Gastrocnemius medialis (tissue), 4 donors: Measurements from ENCODE around the gene SNX21. TPM values are rescaled to one million over a fixed set of nuclear protein-coding genes. Genes with fewer than 3 reads are reported as not detected.
A peak's percentile ranks its signal among the peaks of the same experiment; 100 is the strongest.

Experiments
- ATAC-seq, 2 donors: fragments of 150-250 bp; one replicate each; pipeline ENCODE4 v1.9.1; 2016
- DNase-seq, 2 donors: peaks; one replicate each; pipeline ENCODE4 v3.0.0-alpha.2; 2019
- H3K27ac ChIP-seq, 4 donors: fragments of 200-600 bp; sonication (generic); 1 replicate in 1 of 4; 2 replicates in 3 of 4; pipeline ENCODE4 v1.5.1; 2016 to 2018; ENCODE audit warnings: mild to moderate bottlenecking in 2 of 4, moderate library complexity in 1 of 4
- H3K27me3 ChIP-seq, 3 donors: fragments of 200-600 bp; sonication (generic) in 2 of 3; 1 replicate in 1 of 3; 2 replicates in 2 of 3; pipeline versions ENCODE4 v1.5.1 to v1.6.0; 2016 to 2019; ENCODE audit warnings: mild to moderate bottlenecking in 1 of 3, moderate library complexity in 1 of 3
- H3K36me3 ChIP-seq, 2 donors: fragments of 200-600 bp; sonication (generic) in 1 of 2; one replicate each; pipeline ENCODE4 v1.5.1; 2017 to 2018
- H3K4me1 ChIP-seq, 2 donors: fragments of 200-600 bp; sonication (generic) in 1 of 2; one replicate each; pipeline ENCODE4 v1.5.1; 2016 to 2017; ENCODE audit warnings: mild to moderate bottlenecking in 2 of 2
- H3K4me3 ChIP-seq, 4 donors: fragments of 200-600 bp; sonication (generic) in 3 of 4; 1 replicate in 1 of 4; 2 replicates in 3 of 4; pipeline ENCODE4 v1.5.1; 2016 to 2019; ENCODE audit warnings: mild to moderate bottlenecking in 2 of 4
- H3K9me3 ChIP-seq, 3 donors: fragments of 200-600 bp; sonication (generic) in 2 of 3; 1 replicate in 1 of 3; 2 replicates in 2 of 3; pipeline ENCODE4 v1.5.1; 2016 to 2019
- POLR2A ChIP-seq, 2 donors: fragments of 450-650 bp; IDR thresholded peaks; one replicate each; pipeline ENCODE4 v1.6.1; 2017; ENCODE audit warnings: antibody characterized with exemption in 2 of 2, mild to moderate bottlenecking in 2 of 2, moderate library complexity in 2 of 2
- in situ Hi-C, 4 donors: fragments of 200-750 bp; cut with MboI; loops; one replicate each; pipeline versions ENCODE4 v1.15.0 to v1.8.0; 2017; ENCODE audit warnings: low sequenced_read_pairs in 4 of 4
- intact Hi-C: fragments of 100-400 bp; cut with DNase I; formaldehyde crosslinking; loops from one replicate; pipeline ENCODE4 v1.15.1; 2023; ENCODE audit warnings: low total_unique reads
- total RNA-seq, 4 donors: library from RNA; depleted of rRNA; stranded (reverse); fragments of >200 nt; gene quantifications; one replicate each; pipeline versions ENCODE4 v1.1.0 to v1.2.3, GENCODE V29; 2016
- TF ChIP-seq, protein P1 (sequence below), 5 experiments: fragments of 450-650 bp in 3 of 5; fragments of 200-600 bp in 2 of 5; sonication (generic) in 2 of 5; IDR thresholded peaks in 4 of 5; conservative IDR thresholded peaks in 1 of 5; 1 replicate in 4 of 5; 2 replicates in 1 of 5; pipeline ENCODE4 v1.5.1; 2016 to 2019; ENCODE audit warnings: antibody characterized with exemption in 5 of 5, mild to moderate bottlenecking in 3 of 5, moderate library complexity in 3 of 5

Gene SNX21
- total RNA-seq, 4 donors from 2014 or later, result 35.8 to 114 (median 79.0) TPM

GRCh38 chr20:45892049-45892825 lies 58.6 kb downstream of the SNX21 start:
- no peak for TF ChIP-seq POLR2A (IDR thresholded peaks at IDR 0.05)
- TF ChIP-seq, protein P1, sequence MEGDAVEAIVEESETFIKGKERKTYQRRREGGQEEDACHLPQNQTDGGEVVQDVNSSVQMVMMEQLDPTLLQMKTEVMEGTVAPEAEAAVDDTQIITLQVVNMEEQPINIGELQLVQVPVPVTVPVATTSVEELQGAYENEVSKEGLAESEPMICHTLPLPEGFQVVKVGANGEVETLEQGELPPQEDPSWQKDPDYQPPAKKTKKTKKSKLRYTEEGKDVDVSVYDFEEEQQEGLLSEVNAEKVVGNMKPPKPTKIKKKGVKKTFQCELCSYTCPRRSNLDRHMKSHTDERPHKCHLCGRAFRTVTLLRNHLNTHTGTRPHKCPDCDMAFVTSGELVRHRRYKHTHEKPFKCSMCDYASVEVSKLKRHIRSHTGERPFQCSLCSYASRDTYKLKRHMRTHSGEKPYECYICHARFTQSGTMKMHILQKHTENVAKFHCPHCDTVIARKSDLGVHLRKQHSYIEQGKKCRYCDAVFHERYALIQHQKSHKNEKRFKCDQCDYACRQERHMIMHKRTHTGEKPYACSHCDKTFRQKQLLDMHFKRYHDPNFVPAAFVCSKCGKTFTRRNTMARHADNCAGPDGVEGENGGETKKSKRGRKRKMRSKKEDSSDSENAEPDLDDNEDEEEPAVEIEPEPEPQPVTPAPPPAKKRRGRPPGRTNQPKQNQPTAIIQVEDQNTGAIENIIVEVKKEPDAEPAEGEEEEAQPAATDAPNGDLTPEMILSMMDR (IDR thresholded peaks at IDR 0.05 in 4 of 5, conservative IDR thresholded peaks at IDR 0.05 in 1 of 5), result no peak
- DNase-seq (no peak), ATAC-seq (no peak)
- Histone ChIP-seq H3K4me3 (peak overlapping the region; percentile 76 to 96 (median 88)), H3K27ac (peak overlapping the region in 3 of 4 donors; percentile 87 to 97 (median 94)), H3K27me3 (no peaks in the 10 kb centered on the region), H3K36me3 (peaks cover 0 to 53% of the 10 kb centered on the region in 2 donors), H3K9me3 (no peaks in the 10 kb centered on the region), H3K4me1 (peaks cover 22 to 26% of the 10 kb centered on the region in 2 donors)
- in situ Hi-C loops (no loop called here), intact Hi-C loops (no loop called here)

Other genes starting within 250 kb of the SNX21 start
- gene WFDC10A, start 204.1 kb upstream of the SNX21 start, total RNA-seq, result not detected
- not detected for gene WFDC9, start 202.5 kb upstream of the SNX21 start, total RNA-seq
- gene WFDC11, start 163.6 kb upstream of the SNX21 start, total RNA-seq, result not detected
- gene WFDC13, start 131.8 kb upstream of the SNX21 start, total RNA-seq, result not detected
- gene WFDC10B, start 128.8 kb upstream of the SNX21 start, total RNA-seq, result not detected
- not detected for gene SPINT4, start 111.5 kb upstream of the SNX21 start, total RNA-seq
- not detected for gene WFDC3, start 41.9 kb upstream of the SNX21 start, total RNA-seq
- gene DNTTIP1, start 41.8 kb upstream of the SNX21 start, total RNA-seq, result 10 to 100 TPM; 26.1 to 41.9 (median 36.4) TPM
- gene UBE2C, start 21.2 kb upstream of the SNX21 start, total RNA-seq, result under 1 TPM in 1 of 4 donors, not detected in 3; 0.84 TPM
- gene TNNC2, start 6.5 kb upstream of the SNX21 start, total RNA-seq, result 1,000 to 10,000 TPM; 2,919 to 3,968 (median 3,006) TPM
- gene ACOT8, start 23.6 kb downstream of the SNX21 start, total RNA-seq, result 10 to 100 TPM; 32.3 to 66.2 (median 41.4) TPM
- gene ZSWIM3, start 23.8 kb downstream of the SNX21 start, total RNA-seq, result 1 to 10 TPM; 1.3 to 3.3 (median 2.1) TPM
- 1 to 10 TPM; 5.7 to 8.5 (median 6.9) TPM for gene ZSWIM1, start 47.4 kb downstream of the SNX21 start, total RNA-seq
- gene SPATA25, start 53.8 kb downstream of the SNX21 start, total RNA-seq, result 1 to 10 TPM in 2 of 4 donors, under 1 TPM in 1, not detected in 1; 0.71 to 4.1 (median 1.8) TPM
- 10 to 100 TPM in 2 of 4 donors, 1 to 10 TPM in 2; 4.9 to 24.1 (median 10.2) TPM for gene NEURL2, start 57.4 kb downstream of the SNX21 start, total RNA-seq
- 10 to 100 TPM; 21.9 to 59.2 (median 46.2) TPM for gene CTSA, start 57.5 kb downstream of the SNX21 start, total RNA-seq
- 10 to 100 TPM; 22.2 to 77.3 (median 37.3) TPM for gene PLTP, start 78.4 kb downstream of the SNX21 start, total RNA-seq
- gene PCIF1, start 100.9 kb downstream of the SNX21 start, total RNA-seq, result 10 to 100 TPM; 32.1 to 51.2 (median 37.0) TPM
- gene ZNF335, start 138.4 kb downstream of the SNX21 start, total RNA-seq, result 10 to 100 TPM in 3 of 4 donors, 1 to 10 TPM in 1; 8.3 to 19.1 (median 12.7) TPM
- 1 to 10 TPM in 1 of 4 donors, under 1 TPM in 3; 0.51 to 1.4 (median 0.67) TPM for gene MMP9, start 175.1 kb downstream of the SNX21 start, total RNA-seq
- gene SLC12A5, start 195.4 kb downstream of the SNX21 start, total RNA-seq, result not detected